CD4-positive, alpha-beta T cell treated with Interleukin-6 at 100 ng/mL for 8 hours (primary cell): ENCODE results near the gene HBQ1.
"Not testable (repeated sequence)": the region's sequence is repeated elsewhere in the genome, so short reads cannot be mapped to it uniquely, and the experiment has no call there.

ENCODE experiments used
- DNase-seq: peaks from one replicate; pipeline ENCODE4 v3.0.0-alpha.2; 2020; ENCODE audit warnings: mixed read lengths, low spot score

The HBQ1 gene

GRCh38 chr16:160691-161190 is 19.5 kb upstream of the HBQ1 start:
- no peak for DNase-seq

GRCh38 chr16:162271-162991 is 17.8 kb upstream of the HBQ1 start:
- no peak for DNase-seq

- DNase-seq, result not testable (repeated sequence)
Measured at GRCh38 chr16:163139-163538, 17.1 kb upstream of the HBQ1 start.

GRCh38 chr16:163696-164095 is 16.6 kb upstream of the HBQ1 start:
- DNase-seq, result not testable (repeated sequence)

- not testable (repeated sequence) for DNase-seq
Measured at GRCh38 chr16:164134-164823, 16.0 kb upstream of the HBQ1 start.

- DNase-seq, result no peak
Measured at GRCh38 chr16:164827-165538, 15.3 kb upstream of the HBQ1 start.

- no peak for DNase-seq
Measured at GRCh38 chr16:165539-166374, 14.5 kb upstream of the HBQ1 start, which contains the start of gene HBM. HBM (plus strand) TSS chr16:165978; CDS start chr16:165998, 20 bp downstream.

- DNase-seq, result no peak
Measured at GRCh38 chr16:166375-167121, 13.7 kb upstream of the HBQ1 start.

- no peak for DNase-seq
Measured at GRCh38 chr16:167122-167690, 13.1 kb upstream of the HBQ1 start.

- DNase-seq, result no peak
Measured at GRCh38 chr16:168424-168823, 11.8 kb upstream of the HBQ1 start.

GRCh38 chr16:169014-169413 is 11.2 kb upstream of the HBQ1 start:
- no peak for DNase-seq

GRCh38 chr16:170088-170507 is 10.2 kb upstream of the HBQ1 start:
- not testable (repeated sequence) for DNase-seq

- DNase-seq, result no peak
Measured at GRCh38 chr16:170788-171187, 9.5 kb upstream of the HBQ1 start.

GRCh38 chr16:172374-172941 is 7.8 kb upstream of the HBQ1 start, which contains the start of gene HBA2:
HBA2 (plus strand) TSS chr16:172876; CDS start chr16:172913, 37 bp downstream.
- DNase-seq, result not testable (repeated sequence)

- not testable (repeated sequence) for DNase-seq
Measured at GRCh38 chr16:173211-173854, 6.9 kb upstream of the HBQ1 start.

- not testable (repeated sequence) for DNase-seq
Measured at GRCh38 chr16:173928-174769, 6.1 kb upstream of the HBQ1 start.

GRCh38 chr16:175011-175949 is 5.0 kb upstream of the HBQ1 start:
- no peak for DNase-seq
